Kidney tubule cell (primary cell): ENCODE data around the gene NAV2.

ENCODE experiments used
- DNase-seq: peaks from one replicate; pipeline ENCODE4 v3.0.0-alpha.2; 2018; ENCODE audit warnings: low spot score

The NAV2 gene

GRCh38 chr11:19866037-19866436 lies 153.4 kb downstream of the NAV2 start:
- no peak for DNase-seq

GRCh38 chr11:19866521-19866920 lies 153.9 kb downstream of the NAV2 start:
- DNase-seq = no peak

DNA sequence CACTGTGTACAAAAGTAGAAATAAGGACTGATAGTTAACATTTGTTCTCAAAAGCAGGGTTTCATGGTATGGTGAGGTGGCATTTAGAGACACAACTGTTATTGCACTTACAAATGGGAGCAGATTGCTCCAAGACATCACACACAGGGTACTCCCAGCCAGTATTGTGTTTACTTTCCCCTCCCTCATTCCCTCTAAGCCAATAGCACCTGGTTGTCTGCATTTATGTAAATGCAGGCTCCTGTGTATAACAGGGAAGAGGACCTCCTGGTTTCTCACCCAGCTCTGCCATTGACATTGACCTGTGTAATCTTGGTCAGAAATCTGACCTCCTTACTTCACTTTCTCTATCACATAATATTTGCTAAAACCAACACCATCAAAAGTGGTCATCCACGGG lies 154.4 kb downstream of the NAV2 start:
- no peak for DNase-seq

DNA sequence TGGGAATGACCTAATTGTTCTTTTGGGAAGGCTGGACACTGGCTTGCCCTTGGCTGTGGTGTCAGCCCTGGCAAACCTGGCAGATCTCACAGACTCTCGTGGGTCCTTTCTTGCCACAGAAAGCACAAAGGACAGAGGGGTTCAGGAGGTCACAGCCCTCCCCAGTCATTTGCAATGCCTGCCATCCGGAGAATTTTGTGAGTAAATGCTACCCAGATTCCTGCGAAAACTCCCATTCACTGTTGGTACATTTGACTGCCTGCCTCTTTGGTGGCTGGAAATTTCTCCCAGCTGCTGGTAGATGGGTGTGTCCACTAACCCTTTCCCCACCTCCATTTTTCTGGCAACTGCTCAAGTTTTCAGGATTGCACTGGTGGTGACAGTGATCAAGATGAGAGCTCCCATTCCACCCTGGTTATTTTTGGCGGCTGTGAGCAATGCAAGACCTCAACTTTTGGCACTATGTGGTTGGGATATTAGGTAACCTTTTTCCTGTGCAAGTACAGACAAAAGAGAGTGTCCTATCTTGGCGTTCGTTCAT lies 155.7 kb downstream of the NAV2 start:
- DNase-seq = peak; percentile 50

DNA sequence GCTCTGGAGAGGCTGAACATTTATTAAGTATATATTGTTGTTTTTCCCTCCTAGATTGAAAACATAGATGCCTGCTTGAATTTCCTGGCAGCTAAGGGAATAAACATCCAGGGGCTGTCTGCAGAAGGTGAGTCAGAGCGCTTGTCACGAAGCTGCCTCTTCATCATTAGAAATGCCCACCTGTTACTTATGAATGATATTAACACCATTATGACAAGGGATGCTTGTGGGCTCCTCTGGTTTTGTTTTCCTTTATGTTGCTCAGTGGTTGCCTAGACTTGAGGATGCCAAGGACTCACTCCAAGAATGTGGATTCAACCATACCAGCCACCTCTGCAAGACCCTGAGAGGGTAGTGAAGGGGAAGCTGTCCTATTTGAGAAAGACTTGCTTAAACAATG lies 156.2 kb downstream of the NAV2 start:
- peak; percentile 49 for DNase-seq

- DNase-seq = no peak
Observed at GRCh38 chr11:19869466-19869865, 156.8 kb downstream of the NAV2 start.

- no peak for DNase-seq
Observed at GRCh38 chr11:19869946-19870589, 157.4 kb downstream of the NAV2 start.

GRCh38 chr11:19871531-19871930 lies 158.9 kb downstream of the NAV2 start:
- DNase-seq = no peak

- no peak for DNase-seq
Observed at GRCh38 chr11:19872512-19873145, 160.0 kb downstream of the NAV2 start.

- no peak for DNase-seq
Observed at GRCh38 chr11:19873730-19874129, 161.1 kb downstream of the NAV2 start.

GRCh38 chr11:19874266-19874665 lies 161.6 kb downstream of the NAV2 start:
- no peak for DNase-seq

GRCh38 chr11:19876750-19877149 lies 164.1 kb downstream of the NAV2 start:
- no peak for DNase-seq

- no peak for DNase-seq
Observed at GRCh38 chr11:19878520-19878919, 165.9 kb downstream of the NAV2 start.

GRCh38 chr11:19879307-19880087 lies 166.9 kb downstream of the NAV2 start:
- DNase-seq = no peak

DNA sequence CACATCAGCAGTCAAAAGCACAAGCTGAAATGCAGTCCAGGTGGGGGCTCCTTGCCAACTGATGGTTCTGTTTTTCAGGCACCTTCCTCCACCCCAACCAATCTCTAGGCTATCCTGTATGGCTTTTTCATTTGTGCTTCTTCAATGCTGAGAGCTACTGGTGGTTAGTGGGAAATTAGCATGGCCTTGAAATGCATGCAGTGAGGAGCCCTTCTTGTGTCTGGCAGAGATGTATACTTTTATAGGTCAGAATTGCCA lies 167.4 kb downstream of the NAV2 start:
- DNase-seq = no peak

- no peak for DNase-seq
Observed at GRCh38 chr11:19881177-19881576, 168.5 kb downstream of the NAV2 start.

GRCh38 chr11:19882356-19882755 lies 169.7 kb downstream of the NAV2 start:
- DNase-seq = no peak

DNA sequence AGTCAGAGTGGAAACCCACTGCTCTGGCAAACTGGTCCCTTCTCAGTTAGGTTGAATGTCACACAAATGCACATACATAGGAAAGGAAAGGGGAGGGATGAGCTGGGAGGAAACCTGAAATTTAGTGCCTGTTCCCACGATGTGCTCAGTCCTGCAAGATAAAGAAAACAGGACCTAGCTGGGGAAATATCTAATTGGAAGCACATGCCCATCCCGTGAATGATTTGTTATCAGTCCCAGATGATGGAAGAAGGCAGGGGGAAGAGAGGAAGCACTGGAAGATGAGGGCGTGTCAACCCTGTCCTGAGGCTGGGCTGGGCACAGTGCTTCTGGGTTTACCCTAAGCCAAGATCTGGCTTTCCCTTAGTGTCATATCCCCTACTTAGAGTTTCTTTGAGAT lies 173.9 kb downstream of the NAV2 start:
- DNase-seq = no peak

DNA sequence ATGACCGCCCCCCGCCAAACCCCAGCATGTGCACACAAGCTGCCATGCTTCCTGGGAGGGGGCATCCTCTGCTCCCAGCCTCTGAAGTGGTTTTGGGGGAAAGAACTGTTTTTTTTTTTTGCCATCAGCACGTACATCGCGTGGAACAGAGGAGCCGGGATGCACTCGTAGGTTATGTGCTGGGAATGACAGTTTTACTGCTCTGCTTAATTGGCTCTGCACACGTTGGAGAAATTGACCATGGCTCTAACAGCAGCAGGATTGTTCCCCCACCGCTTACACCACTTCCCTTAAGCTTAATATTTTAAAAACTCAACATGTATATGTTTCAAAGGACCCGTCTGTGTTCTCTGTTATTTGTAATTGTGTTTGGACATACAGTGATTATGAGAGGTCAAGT lies 175.2 kb downstream of the NAV2 start:
- no peak for DNase-seq

- peak; percentile 89 for DNase-seq
Observed at GRCh38 chr11:19889531-19889930, 176.9 kb downstream of the NAV2 start.

DNA sequence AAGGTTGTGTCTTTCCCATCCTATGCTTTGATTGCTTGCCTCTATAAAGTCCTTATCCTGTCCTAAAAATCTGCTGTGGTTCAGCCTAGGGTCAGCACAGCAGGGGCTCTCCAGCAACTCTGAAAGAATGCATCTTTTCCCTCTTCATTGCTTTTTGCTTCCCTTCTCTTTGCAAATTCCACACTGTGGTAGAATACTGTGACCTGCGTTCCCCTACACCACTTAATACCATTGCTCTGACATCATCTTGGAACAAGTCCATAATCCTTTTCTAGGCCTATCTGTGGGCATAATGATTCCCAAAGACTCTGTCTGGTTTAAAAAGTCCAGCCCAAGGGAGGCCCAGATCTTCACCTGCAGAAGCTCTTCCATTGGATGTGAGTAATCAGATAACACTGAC lies 177.7 kb downstream of the NAV2 start:
- DNase-seq = peak; percentile 94

- DNase-seq = no peak
Observed at GRCh38 chr11:19891022-19891421, 178.4 kb downstream of the NAV2 start.

GRCh38 chr11:19892387-19892786 lies 179.8 kb downstream of the NAV2 start:
- peak; percentile 60 for DNase-seq
